ENCODE measurements around the gene KRTAP10-8. TPM values are rescaled to one million over a fixed set of nuclear protein-coding genes. Genes with fewer than 3 reads are reported as not detected.

KRTAP10-8 gene
- not detected for total RNA-seq

GRCh38 chr21:44612029-44612486 is at the start of gene KRTAP10-8:
KRTAP10-8 (plus strand) TSS chr21:44612079; CDS start chr21:44612101, 22 bp downstream.
- H3K27me3 ChIP-seq, result no peaks in the 10 kb centered on the region
- no peak for DNase-seq
- intact Hi-C loops (cut with DNase I), result no loop called here
- WGBS, 2 donors, result 82 to 92% methylated on average over 5 to 6 of the region's 8 CpGs
- TF ChIP-seq POLR2A (IDR thresholded peaks at IDR 0.05) (no peak), CTCF (IDR thresholded peaks at IDR 0.05) (no peak)
- H3K9me3 ChIP-seq, result no peaks in the 10 kb centered on the region
- H3K27ac ChIP-seq, result no peak within 1 kb of the TSS
- no peaks in the 10 kb centered on the region for H3K4me1 ChIP-seq
- no peak within 1 kb of the TSS for H3K4me3 ChIP-seq (replicated peaks in 1 of 3)
- H3K36me3 ChIP-seq, result no peaks in the 10 kb centered on the region

- 94 to 95% methylated on average over 1 of the region's 1 CpG for WGBS, 2 donors
- H3K4me3 ChIP-seq (replicated peaks in 1 of 3), result no peak overlapping the region
- H3K9me3 ChIP-seq, result no peaks in the 10 kb centered on the region
- TF ChIP-seq POLR2A (IDR thresholded peaks at IDR 0.05) (no peak), CTCF (IDR thresholded peaks at IDR 0.05) (no peak)
- no peak overlapping the region for H3K27ac ChIP-seq
- no peaks in the 10 kb centered on the region for H3K4me1 ChIP-seq
- H3K27me3 ChIP-seq, result no peaks in the 10 kb centered on the region
- no peak for DNase-seq
- no peaks in the 10 kb centered on the region for H3K36me3 ChIP-seq
- intact Hi-C loops (cut with DNase I), result no loop called here
Observed at GRCh38 chr21:44564099-44564498, 47.8 kb upstream of the KRTAP10-8 start.

- TF ChIP-seq CTCF (IDR thresholded peaks at IDR 0.05) (no peak), POLR2A (IDR thresholded peaks at IDR 0.05) (no peak)
- intact Hi-C loops (cut with DNase I), result no loop called here
- Histone ChIP-seq H3K27me3 (no peaks in the 10 kb centered on the region), H3K4me3 (replicated peaks in 1 of 3) (no peak overlapping the region), H3K27ac (no peak overlapping the region), H3K9me3 (no peaks in the 10 kb centered on the region), H3K36me3 (no peaks in the 10 kb centered on the region), H3K4me1 (no peaks in the 10 kb centered on the region)
- WGBS, 2 donors, result 0 to 95% methylated on average over 1 of the region's 1 CpG
- DNase-seq, result no peak
Observed at GRCh38 chr21:44564886-44565598, 46.8 kb upstream of the KRTAP10-8 start.

- TF ChIP-seq POLR2A (IDR thresholded peaks at IDR 0.05), result no peak
- WGBS, 2 donors, result 73 to 79% methylated on average over 1 of the region's 1 CpG
- Histone ChIP-seq H3K9me3 (no peaks in the 10 kb centered on the region), H3K36me3 (no peaks in the 10 kb centered on the region), H3K27ac (no peak overlapping the region), H3K4me3 (replicated peaks in 1 of 3) (no peak overlapping the region), H3K4me1 (no peaks in the 10 kb centered on the region), H3K27me3 (no peaks in the 10 kb centered on the region)
- intact Hi-C loops (cut with DNase I), result no loop called here
- no peak for DNase-seq
Observed at GRCh38 chr21:44566403-44566802, 45.5 kb upstream of the KRTAP10-8 start.

- Histone ChIP-seq H3K4me1 (no peaks in the 10 kb centered on the region), H3K4me3 (replicated peaks in 1 of 3) (no peak overlapping the region), H3K36me3 (no peaks in the 10 kb centered on the region), H3K27ac (no peak overlapping the region), H3K9me3 (no peaks in the 10 kb centered on the region), H3K27me3 (no peaks in the 10 kb centered on the region)
- no peak for DNase-seq
- 92 to 95% methylated on average over 18 of the region's 18 CpGs for WGBS, 2 donors
- intact Hi-C loops (cut with DNase I), result no loop called here
- no peak for TF ChIP-seq POLR2A (IDR thresholded peaks at IDR 0.05)
- no peak for TF ChIP-seq CTCF (IDR thresholded peaks at IDR 0.05)
Observed at GRCh38 chr21:44567481-44568171, 44.3 kb upstream of the KRTAP10-8 start.
